ENCODE results near the gene KEAP1.

The KEAP1 gene

DNA sequence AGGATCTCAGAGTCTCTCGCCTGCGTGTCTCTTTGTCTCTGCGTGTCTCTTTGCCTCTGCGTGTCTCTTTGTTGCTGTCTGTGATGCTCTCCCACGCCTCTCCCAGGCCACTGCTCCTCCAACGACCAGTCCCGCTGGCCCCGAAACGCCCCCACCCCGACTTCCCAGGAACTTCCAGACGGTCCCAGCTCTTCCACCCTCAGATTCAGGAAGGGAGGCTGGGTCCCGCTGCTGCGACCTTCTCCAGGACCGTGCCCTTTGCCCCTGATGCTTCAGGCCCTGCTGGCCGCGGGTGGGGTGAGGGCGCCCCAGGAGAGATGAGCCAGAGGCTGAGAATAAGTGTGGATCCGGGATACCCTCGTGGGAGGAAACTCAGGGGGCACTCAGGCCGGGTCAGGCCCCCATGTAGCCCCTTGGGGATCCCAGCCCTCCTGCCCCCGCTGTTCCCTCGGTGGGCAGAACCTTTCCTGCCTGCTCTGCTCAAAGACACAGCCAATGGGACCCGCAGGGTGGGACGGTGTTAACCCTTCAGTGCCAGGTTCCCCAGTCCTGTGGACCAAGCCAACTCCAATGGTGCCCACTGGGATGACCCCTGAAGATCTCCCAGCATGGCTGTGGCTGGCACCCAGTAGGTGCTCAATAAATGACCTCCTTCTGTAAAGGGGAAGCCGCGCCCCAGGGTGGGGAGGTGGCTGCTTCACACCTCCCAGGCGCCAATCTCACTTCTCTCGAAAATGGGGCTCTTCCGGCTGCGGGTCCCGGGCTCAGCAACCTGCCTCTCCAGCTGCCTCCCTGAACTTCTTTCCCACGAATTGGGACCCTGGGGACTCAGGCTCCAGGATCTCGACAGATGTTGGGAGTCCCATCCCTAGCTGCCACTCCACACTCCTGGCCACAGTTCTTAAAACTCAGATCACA is 15.5 kb upstream of the KEAP1 start:
- Histone ChIP-seq H3K79me2 (no peaks in the 10 kb centered on the region), H2AFZ (no peak overlapping the region), H3K36me3 (ENCODE audit: control insufficient read depth, insufficient read depth, low read length) (no peaks in the 10 kb centered on the region), H3K9ac (no peak overlapping the region), H3K4me2 (ENCODE audit: low read length) (peak overlapping the region; percentile 55), H3K9me3 (ENCODE audit: control insufficient read depth, low read length) (no peaks in the 10 kb centered on the region), H3K4me1 (no peaks in the 10 kb centered on the region), H3K4me3 (ENCODE audit: low read depth, low read length) (peak overlapping the region; percentile 39), H3K27me3 (ENCODE audit: control insufficient read depth, insufficient read depth, low read length) (peaks cover under 1% of the 10 kb centered on the region), H3K27ac (no peak overlapping the region)
- TF ChIP-seq, protein P1, sequence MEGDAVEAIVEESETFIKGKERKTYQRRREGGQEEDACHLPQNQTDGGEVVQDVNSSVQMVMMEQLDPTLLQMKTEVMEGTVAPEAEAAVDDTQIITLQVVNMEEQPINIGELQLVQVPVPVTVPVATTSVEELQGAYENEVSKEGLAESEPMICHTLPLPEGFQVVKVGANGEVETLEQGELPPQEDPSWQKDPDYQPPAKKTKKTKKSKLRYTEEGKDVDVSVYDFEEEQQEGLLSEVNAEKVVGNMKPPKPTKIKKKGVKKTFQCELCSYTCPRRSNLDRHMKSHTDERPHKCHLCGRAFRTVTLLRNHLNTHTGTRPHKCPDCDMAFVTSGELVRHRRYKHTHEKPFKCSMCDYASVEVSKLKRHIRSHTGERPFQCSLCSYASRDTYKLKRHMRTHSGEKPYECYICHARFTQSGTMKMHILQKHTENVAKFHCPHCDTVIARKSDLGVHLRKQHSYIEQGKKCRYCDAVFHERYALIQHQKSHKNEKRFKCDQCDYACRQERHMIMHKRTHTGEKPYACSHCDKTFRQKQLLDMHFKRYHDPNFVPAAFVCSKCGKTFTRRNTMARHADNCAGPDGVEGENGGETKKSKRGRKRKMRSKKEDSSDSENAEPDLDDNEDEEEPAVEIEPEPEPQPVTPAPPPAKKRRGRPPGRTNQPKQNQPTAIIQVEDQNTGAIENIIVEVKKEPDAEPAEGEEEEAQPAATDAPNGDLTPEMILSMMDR (IDR thresholded peaks at IDR 0.05): no peak

DNA sequence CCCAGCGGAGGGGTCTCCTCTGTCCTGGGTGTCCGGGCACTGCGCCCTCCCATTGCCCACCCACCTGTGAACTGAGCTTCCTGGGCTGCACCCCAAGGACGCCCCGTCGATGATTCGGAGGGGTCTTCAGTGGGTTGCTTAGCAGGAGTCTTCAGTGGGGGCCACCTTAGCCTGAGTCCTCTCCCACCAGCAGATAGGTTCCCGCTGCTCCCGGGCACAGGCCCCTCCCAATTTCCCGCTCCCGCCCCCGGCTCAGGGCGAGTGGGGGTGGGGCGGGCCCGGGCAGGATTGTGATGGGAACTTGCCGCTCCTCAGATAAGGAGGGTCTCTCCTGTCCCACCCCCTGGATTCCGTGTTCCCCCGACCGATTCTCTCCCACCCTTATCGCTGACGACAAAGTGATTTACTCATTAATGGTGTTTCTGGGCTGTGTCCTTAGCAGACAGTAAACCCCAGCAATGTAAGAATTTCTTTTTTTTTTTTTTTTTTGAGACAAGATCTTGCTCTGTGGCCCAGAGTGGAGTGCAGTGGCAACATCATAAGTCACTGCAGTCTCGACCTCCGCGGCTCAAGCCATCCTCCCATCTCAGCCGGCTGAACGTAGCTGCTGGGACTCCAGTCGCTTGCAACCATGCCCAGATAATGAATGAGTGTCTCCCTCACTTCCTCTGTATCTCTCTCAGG is 14.7 kb upstream of the KEAP1 start:
- no peak overlapping the region for H3K27ac ChIP-seq
- no peaks in the 10 kb centered on the region for H3K79me2 ChIP-seq
- H3K27me3 ChIP-seq (ENCODE audit: control insufficient read depth, insufficient read depth, low read length): peaks cover 4% of the 10 kb centered on the region
- H2AFZ ChIP-seq: no peak overlapping the region
- no peaks in the 10 kb centered on the region for H3K9me3 ChIP-seq (ENCODE audit: control insufficient read depth, low read length)
- TF ChIP-seq, protein P1 (IDR thresholded peaks at IDR 0.05): no peak
- H3K4me1 ChIP-seq: no peaks in the 10 kb centered on the region
- H3K9ac ChIP-seq: no peak overlapping the region
- H3K4me3 ChIP-seq (ENCODE audit: low read depth, low read length): peak overlapping the region; percentile 39
- no peaks in the 10 kb centered on the region for H3K36me3 ChIP-seq (ENCODE audit: control insufficient read depth, insufficient read depth, low read length)
- peak overlapping the region; percentile 55 for H3K4me2 ChIP-seq (ENCODE audit: low read length)

DNA sequence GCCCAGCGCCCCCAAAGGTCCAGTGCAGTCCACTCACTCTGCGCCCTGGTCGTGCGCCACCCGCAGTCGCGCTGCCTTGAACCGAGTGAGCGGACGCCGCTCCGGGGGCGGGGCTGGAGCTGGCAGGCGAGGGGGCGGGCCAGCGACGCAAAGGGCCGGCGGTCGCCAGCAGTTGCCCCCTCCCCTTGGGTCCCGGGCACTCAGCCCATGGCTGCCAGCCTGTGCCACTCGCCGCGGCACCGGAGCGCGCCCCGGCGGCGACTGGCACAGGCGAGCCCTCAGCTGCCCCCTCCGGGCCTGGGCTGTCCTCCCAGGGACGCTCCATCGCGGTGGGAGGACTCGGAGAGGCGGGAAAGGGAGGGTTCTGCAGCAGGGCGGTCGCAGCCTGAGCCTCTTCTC is 14.2 kb upstream of the KEAP1 start, which contains the start of gene S1PR5:
Gene S1PR5, minus strand, starts transcription at position 87 of the 399 bp plus-strand sequence. CDS start 2,436 bp downstream, outside the sequence.
- Histone ChIP-seq H3K4me2 (ENCODE audit: low read length) (peak within 1 kb of the TSS; percentile 55), H3K27me3 (ENCODE audit: control insufficient read depth, insufficient read depth, low read length) (peaks cover 4% of the 10 kb centered on the region), H3K4me1 (no peaks in the 10 kb centered on the region), H3K9ac (no peak within 1 kb of the TSS), H3K9me3 (ENCODE audit: control insufficient read depth, low read length) (no peaks in the 10 kb centered on the region), H3K36me3 (ENCODE audit: control insufficient read depth, insufficient read depth, low read length) (no peaks in the 10 kb centered on the region), H2AFZ (no peak within 1 kb of the TSS), H3K4me3 (ENCODE audit: low read depth, low read length) (peak within 1 kb of the TSS; percentile 39), H3K79me2 (no peaks in the 10 kb centered on the region), H3K27ac (no peak within 1 kb of the TSS)
- TF ChIP-seq, protein P1 (IDR thresholded peaks at IDR 0.05): no peak

DNA sequence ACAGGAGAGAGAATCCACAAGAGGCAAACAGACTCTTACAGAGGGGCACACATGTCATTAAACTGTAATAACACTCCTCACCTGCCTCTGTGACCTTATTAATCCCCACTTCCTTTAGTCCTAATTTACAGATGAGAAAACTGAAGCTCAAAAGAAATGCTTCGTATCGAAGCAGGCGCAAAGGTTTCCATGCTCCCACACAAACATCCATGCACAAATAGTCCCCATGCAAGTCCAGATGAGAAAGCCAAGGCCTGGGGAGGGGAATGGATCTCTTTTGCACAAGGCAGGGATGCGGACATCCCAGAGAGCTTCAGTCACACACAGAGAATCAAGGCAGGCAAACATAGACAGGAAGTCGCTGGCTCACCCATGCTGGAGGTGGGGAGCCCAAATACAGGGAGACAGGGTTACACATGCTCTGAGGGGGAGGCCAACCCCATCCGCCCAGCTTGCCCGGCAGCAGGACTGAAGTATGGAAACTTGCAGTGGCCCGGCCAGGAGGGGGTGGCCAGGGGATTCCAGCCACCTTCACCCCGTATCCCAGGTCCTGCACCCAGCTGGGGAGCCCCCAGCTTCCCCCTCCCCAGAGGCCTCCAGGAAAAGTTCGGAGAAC is 13.6 kb upstream of the KEAP1 start:
- TF ChIP-seq, protein P1 (IDR thresholded peaks at IDR 0.05): no peak
- Histone ChIP-seq H2AFZ (no peak overlapping the region), H3K4me3 (ENCODE audit: low read depth, low read length) (no peak overlapping the region), H3K9ac (no peak overlapping the region), H3K27me3 (ENCODE audit: control insufficient read depth, insufficient read depth, low read length) (peaks cover 4% of the 10 kb centered on the region), H3K27ac (no peak overlapping the region), H3K9me3 (ENCODE audit: control insufficient read depth, low read length) (no peaks in the 10 kb centered on the region), H3K4me2 (ENCODE audit: low read length) (peak overlapping the region; percentile 49), H3K79me2 (no peaks in the 10 kb centered on the region), H3K4me1 (no peaks in the 10 kb centered on the region), H3K36me3 (ENCODE audit: control insufficient read depth, insufficient read depth, low read length) (no peaks in the 10 kb centered on the region)

Measured in parathyroid adenoma (tissue), 2 donors.